A549 (cell line): ENCODE results near the gene NDUFB7.

Source experiments
- ATOH8 ChIP-seq: fragments of 250-450 bp; sonication (Bioruptor Pico); IDR thresholded peaks from 2 replicates; pipeline ENCODE4 v1.5.0; 2020; ENCODE audit warnings: low read depth, mild to moderate bottlenecking, moderate library complexity
- CBX8 ChIP-seq: fragments of 200-600 bp; sonication (generic); IDR thresholded peaks from 2 replicates; pipeline ENCODE4 v1.6.1; 2016
- CTCF ChIP-seq: fragments of >200 bp; sonication (Bioruptor Twin); formaldehyde crosslinking; IDR thresholded peaks from 3 replicates; pipeline ENCODE4 v1.5.1; 2016
- EHMT2 ChIP-seq: fragments of 200-600 bp; sonication (generic); IDR thresholded peaks from 2 replicates; pipeline ENCODE4 v1.6.1; 2016; ENCODE audit warnings: antibody characterized with exemption, low read depth, mild to moderate bottlenecking, moderate library complexity
- HDAC2 ChIP-seq: fragments of 200-600 bp; sonication (generic); IDR thresholded peaks from 2 replicates; pipeline ENCODE4 v1.6.1; 2016
- JUNB ChIP-seq: fragments of >200 bp; sonication (Bioruptor Twin); formaldehyde crosslinking; IDR thresholded peaks from 2 replicates; pipeline ENCODE4 v1.6.1; 2016
- RAD21 ChIP-seq, 2 experiments: fragments of >200 bp in 1 of 2; sonication (Bioruptor Twin) in 1 of 2; formaldehyde crosslinking in 1 of 2; IDR thresholded peaks in 1 of 2; conservative IDR thresholded peaks in 1 of 2; 2 replicates in 1 of 2; 3 replicates in 1 of 2; pipeline ENCODE4 v1.6.1; 2012 to 2018; ENCODE audit warnings: inconsistent platforms in 1 of 2
- RCOR1 ChIP-seq: fragments of 150-350 bp; IDR thresholded peaks from 2 replicates; pipeline ENCODE4 v1.6.1; 2014; ENCODE audit warnings: antibody characterized with exemption, low read length, low read depth
- REST ChIP-seq: fragments of 200-600 bp; sonication (generic); IDR thresholded peaks from 2 replicates; pipeline ENCODE4 v1.6.1; 2016; ENCODE audit warnings: antibody characterized with exemption, mild to moderate bottlenecking, moderate library complexity
- RNF2 ChIP-seq: fragments of 200-600 bp; sonication (generic); IDR thresholded peaks from 2 replicates; pipeline ENCODE4 v1.6.1; 2016; ENCODE audit warnings: low read depth, mild to moderate bottlenecking, antibody characterized with exemption, moderate library complexity, borderline replicate concordance
- USF2 ChIP-seq: fragments of 450-650 bp; IDR thresholded peaks from 2 replicates; pipeline ENCODE4 v1.6.1; 2014; ENCODE audit warnings: antibody characterized with exemption

GRCh38 chr19:14555918-14556661 is 15.8 kb downstream of the NDUFB7 start:
- TF ChIP-seq CTCF (no peak), REST (no peak), EHMT2 (no peak), RCOR1 (no peak), RAD21 (conservative IDR thresholded peaks at IDR 0.05 in 1 of 2, IDR thresholded peaks at IDR 0.05 in 1 of 2) (no peak), RNF2 (no peak), USF2 (no peak), ATOH8 (no peak), JUNB (no peak), CBX8 (no peak), HDAC2 (no peak)
